GM19467 (cell line): ENCODE measurements around the gene PSMD3.
"Not testable (repeated sequence)": the region's sequence is repeated elsewhere in the genome, so short reads cannot be mapped to it uniquely, and the experiment has no call there.

Experiments
- ATAC-seq: cut with Tn5 transposase; IDR thresholded peaks from one replicate; pipeline ENCODE4 v1.9.1; 2021; ENCODE audit warnings: mild to moderate bottlenecking, moderate library complexity; ENCODE audit not compliant: unreplicated experiment

The PSMD3 gene

GRCh38 chr17:39995438-39995837, 14.8 kb downstream of the PSMD3 start:
- ATAC-seq = no peak

GRCh38 chr17:39996162-39996561, 15.6 kb downstream of the PSMD3 start:
- ATAC-seq = no peak

- ATAC-seq = no peak
Measured at GRCh38 chr17:39996800-39997199, 16.2 kb downstream of the PSMD3 start.

- no peak for ATAC-seq
Measured at GRCh38 chr17:39997543-39997942, 16.9 kb downstream of the PSMD3 start.

GRCh38 chr17:39999067-39999466, 18.5 kb downstream of the PSMD3 start:
- no peak for ATAC-seq

GRCh38 chr17:40000161-40000560, 19.6 kb downstream of the PSMD3 start:
- ATAC-seq = no peak

GRCh38 chr17:40001335-40001734, 20.7 kb downstream of the PSMD3 start:
- not testable (repeated sequence) for ATAC-seq

GRCh38 chr17:40004072-40004471, 23.5 kb downstream of the PSMD3 start:
- ATAC-seq = no peak

- ATAC-seq = no peak
Measured at GRCh38 chr17:40004712-40005111, 24.1 kb downstream of the PSMD3 start.

- no peak for ATAC-seq
Measured at GRCh38 chr17:40005520-40005919, 24.9 kb downstream of the PSMD3 start.

- not testable (repeated sequence) for ATAC-seq
Measured at GRCh38 chr17:40010946-40011500, 30.4 kb downstream of the PSMD3 start.

GRCh38 chr17:40012017-40012647, 31.5 kb downstream of the PSMD3 start:
- ATAC-seq = not testable (repeated sequence)

- no peak for ATAC-seq
Measured at GRCh38 chr17:40014375-40014980, 33.9 kb downstream of the PSMD3 start.

- ATAC-seq = no peak
Measured at GRCh38 chr17:40015005-40015997, 34.7 kb downstream of the PSMD3 start, which contains the start of gene CSF3. Gene CSF3, plus strand, starts transcription at chr17:40015440. Its CDS starts 35 bp downstream, at chr17:40015475.

GRCh38 chr17:40015998-40016985, 35.7 kb downstream of the PSMD3 start:
- no peak for ATAC-seq

- no peak for ATAC-seq
Measured at GRCh38 chr17:40017422-40018080, 36.9 kb downstream of the PSMD3 start.

- ATAC-seq = no peak
Measured at GRCh38 chr17:40018211-40019121, 37.9 kb downstream of the PSMD3 start.
